GM19467 (cell line): ENCODE measurements around the gene MMP11.

ENCODE experiments used
- ATAC-seq: cut with Tn5 transposase; IDR thresholded peaks from one replicate; pipeline ENCODE4 v1.9.1; 2021; ENCODE audit warnings: mild to moderate bottlenecking, moderate library complexity; ENCODE audit not compliant: unreplicated experiment

The MMP11 gene

DNA sequence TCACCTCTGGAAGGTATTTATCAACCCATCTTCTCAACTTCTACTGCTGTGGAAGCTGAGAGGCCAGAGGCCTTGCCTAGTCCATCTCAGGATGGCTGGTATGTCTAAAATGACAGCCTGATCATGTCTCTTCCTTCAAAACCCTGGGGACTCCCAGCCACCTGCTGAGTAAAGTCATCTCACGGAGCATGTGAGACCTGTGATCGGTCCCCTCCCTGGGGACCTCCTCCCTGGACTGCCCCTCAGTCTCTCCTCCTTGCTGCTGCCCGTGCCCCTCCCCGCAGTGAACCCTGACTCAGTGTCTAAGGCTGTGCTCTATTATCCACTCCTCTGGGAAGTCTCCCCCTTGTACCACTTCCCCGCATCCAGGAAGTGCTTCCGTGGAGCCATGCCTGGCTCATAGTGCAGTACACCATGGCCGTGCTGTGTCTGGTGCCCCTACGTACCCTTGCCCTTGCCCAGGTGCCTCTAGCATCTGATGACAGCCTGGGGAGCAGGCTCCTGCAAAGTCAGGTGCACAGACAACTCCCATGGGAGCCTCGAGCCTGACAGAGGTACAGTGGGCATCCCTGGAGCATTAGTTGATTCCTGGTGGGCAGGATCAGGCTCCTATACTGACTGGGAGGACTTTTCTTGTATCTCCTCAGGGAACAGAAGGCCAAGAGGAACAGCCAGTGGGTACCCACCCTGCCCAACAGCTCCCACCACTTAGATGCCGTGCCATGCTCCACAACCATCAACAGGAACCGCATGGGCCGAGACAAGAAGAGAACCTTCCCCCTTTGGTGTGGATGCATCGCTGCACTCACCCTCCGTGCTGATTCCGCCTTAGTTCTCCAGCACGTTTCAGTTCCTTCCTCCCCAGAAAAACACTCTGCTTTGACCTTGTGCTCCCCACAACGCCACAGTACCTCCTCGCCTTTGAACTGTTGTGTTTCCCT lies 27.9 kb downstream of the MMP11 start:
- ATAC-seq = peak; percentile 50

DNA sequence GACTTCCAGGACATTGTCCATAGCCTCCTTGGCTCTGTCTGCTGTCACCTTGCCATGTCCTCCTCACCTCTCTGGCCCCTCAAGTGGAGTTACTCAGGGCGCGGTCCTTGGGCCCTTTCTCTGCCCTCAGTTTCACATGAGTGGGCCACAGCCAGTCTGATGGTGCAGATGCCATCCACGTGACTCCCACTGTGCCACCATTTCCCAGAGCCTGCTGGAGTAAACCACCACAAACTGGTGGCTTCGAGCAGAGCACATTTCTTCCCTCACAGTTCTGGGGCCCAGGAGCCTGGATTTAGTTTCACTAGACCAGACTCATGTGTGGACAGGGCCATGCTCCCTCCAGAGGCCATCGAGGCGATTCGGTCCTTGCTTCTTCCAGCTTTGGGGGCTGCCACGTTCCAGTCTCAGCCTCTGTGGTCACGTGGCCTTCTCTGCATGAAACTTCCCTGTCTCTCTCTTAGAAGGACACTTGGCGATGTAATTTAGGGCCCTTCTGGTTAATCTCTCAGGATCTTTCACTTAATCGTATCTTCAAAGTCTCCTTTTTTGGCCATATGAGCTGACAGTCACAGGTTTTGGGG lies 28.7 kb downstream of the MMP11 start:
- peak; percentile 8 for ATAC-seq

DNA sequence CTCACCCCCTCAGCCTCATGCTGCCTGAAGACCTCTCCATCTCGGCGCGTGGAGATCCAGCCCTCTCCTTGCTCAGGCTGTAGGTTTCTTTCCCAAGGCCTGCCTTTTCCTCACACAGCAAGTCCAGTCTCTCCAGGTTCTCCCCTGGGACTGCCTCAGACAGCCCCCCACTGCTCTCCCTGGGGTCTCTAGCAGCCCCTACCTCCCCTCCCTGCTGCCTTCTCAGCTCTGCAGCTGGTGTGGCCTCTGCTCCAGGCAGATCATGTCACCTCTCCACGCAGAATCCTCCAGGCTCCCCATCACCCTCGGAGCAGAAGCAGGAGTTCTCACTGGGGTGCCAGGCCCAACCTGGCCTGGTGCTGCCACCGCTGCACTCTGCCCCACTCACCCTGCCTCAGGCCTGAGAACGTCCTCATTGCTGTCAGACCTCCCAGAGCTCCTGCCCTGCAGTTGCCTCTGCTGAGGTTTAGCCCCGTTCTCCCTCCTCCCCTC lies 29.3 kb downstream of the MMP11 start:
- ATAC-seq = no peak

DNA sequence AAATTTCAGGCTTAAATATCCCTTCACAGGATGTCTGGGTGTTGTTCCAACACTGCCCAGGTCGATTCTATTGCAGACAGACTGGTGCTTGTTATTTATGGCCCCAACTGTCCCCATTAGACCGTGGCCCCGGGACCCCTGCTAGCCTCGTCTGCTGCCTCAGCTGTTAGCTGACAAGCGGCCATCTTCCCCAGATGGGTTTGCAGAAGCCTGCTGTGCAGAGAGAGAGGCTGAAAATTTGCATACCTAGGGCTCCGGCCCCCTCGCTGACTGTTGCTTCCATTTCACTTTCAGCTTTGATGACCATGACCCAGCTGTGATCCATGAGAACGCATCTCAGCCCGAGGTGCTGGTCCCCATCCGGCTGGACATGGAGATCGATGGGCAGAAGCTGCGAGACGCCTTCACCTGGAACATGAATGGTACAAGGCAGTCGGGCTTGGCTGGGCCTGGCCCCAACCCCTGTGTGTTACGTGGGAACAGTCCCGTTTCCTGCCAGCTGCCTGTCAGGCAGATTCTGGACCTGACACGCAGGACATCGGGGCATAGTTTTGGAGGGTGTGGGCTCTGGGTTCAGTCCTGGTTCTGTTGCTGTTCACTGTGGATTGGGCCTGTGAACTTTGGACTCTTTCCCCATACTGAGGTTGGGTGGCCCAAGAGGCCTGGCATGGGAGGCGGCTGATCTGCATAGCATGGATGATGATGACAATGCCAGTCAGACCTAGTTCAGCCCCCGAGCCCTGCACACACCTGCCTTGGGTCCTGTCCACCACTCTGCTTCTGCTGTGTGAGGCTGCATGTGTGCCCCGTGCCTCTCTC lies 30.6 kb downstream of the MMP11 start:
- ATAC-seq = no peak

DNA sequence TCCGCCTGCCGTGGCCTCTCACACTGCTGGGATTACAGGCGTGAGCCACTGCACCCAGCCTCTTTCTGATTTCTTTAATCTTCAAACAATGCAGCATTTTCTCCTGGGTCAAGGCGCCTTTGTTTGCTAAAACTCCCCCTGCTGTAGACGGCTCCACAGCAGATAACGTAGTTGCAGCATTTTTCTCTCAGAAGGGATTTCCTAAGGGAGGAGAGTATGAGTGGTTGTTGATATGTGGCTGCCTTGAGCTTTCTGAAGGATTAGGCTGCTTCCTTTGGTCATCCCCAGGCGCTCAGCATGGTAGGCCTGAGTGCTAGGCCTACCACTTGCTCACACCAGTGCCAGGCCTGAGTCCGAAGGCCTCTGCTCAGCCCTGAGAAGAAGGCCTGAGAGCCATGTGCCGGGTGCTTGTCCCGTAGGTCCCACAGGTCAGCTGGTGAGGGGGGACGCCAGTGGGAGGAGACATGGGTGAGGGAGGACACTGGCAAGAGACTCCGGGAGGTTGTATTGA lies 32.2 kb downstream of the MMP11 start:
- ATAC-seq = no peak

DNA sequence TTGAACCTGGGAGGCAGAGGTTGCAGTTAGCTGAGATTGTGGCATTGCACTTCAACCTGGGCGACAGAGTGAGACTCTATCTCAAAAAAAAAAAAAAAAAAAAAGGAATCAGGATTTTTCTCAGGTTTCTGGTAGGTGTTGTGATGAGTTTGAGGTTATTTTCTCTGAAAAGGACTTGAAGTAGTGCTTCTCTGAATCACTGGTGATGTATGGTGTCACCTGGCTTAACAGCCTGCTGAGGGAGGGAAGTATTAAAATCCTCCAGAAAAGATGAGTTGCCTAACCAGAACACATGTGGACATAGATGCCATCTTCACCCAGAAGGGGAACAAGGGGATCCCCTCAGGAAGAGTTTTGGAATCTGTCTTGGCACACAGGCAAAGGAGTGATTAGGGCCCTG lies 34.2 kb downstream of the MMP11 start:
- ATAC-seq = no peak

DNA sequence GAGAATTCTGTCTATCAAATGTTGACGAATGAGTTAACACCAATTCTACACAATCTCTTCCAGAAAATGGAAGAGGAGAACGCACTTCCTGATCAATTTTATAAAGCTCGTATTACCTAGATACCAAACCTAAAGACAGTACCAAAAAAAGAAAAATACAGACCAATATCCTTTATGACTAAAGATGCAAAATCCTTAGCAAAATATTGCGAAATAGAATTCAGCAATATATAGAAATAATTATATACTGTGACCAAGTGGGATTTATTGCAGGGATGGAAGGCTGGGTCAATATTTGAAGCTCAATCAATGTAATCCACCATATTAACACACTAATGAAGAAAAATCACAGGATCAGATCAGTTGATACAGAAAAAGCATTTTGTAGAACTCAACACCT lies 39.7 kb downstream of the MMP11 start:
- ATAC-seq = no peak

DNA sequence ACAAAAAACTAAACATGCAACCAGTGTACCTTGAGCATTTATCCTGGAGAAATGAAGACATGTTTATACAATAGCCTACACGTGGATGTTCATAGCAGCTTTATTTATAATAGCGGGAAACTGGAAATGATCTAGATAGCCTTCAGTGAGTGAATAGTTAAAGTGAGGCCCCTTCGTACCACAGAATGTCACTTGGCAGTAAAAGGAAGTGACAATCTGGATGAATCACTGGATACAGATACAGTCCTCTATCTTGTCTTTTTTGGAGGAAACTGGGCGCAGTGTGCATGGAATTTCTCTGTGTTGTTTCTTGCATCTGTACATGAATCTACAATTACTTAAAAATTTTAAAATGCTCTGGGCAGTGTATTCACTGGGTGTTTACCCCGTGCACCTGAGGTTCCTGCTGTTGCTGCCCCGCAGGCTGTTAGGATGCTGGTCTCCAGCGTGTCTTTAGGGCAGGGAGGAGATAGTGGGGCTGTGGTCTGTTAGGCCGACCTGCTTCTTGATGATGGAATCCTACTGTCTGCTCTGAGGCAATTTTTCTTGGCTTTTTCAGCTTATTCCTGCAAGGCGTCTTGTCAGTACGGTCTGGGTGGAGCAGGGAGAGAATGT lies 43.0 kb downstream of the MMP11 start:
- ATAC-seq = no peak

DNA sequence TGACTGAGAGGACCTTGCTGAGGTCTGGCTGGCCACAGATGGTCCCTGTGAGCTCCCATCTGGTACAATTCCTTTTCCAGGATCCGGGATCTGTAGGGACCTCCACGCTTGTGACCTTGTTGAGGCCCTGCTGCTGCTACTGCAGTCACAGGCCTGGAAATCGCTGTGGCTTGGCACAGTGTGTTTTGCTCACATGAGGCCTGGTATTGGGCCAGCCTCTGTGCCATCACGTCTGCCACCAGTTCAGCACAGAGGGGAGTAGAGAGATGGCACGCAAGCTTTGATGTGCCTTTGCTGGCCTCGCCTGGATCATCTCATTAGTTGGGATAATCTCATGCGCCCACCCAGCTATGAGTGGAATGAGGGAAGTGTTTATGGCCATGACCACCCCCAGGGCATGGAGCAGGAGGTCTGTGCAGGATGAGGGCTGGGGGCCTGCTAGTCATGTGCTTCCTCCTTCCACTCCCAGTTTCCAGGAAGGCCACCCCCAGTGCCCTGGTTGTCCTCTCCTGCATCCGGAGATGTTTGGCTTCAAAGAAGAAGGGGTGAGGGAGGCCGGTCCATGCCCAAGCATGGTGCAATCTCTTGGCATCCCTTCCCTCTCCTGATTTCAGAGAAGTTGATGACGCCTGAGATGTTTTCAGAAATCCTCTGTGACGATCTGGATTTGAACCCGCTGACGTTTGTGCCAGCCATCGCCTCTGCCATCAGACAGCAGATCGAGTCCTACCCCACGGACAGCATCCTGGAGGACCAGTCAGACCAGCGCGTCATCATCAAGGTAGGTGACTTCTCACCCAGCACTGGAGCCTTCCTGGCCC lies 43.7 kb downstream of the MMP11 start:
- no peak for ATAC-seq

DNA sequence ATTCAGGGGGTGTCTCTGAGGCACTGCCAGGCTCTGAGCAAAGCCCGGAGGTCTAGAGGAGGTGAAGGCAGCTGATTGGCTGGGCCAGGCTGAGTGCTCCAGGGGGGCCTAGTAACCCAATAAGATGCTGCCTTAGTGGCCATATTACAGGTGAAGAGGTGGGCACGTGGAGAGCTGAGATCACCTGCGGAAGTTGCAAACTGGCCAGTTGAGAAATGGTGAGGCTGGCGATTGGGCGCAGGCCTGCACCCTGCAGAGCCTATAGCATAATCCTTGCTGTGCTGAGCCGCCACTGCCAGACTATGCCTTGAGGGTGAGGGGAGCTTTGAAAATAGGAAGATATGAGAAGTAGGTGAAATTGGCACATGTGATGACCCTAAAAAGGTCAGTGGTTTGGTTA lies 44.5 kb downstream of the MMP11 start:
- no peak for ATAC-seq

DNA sequence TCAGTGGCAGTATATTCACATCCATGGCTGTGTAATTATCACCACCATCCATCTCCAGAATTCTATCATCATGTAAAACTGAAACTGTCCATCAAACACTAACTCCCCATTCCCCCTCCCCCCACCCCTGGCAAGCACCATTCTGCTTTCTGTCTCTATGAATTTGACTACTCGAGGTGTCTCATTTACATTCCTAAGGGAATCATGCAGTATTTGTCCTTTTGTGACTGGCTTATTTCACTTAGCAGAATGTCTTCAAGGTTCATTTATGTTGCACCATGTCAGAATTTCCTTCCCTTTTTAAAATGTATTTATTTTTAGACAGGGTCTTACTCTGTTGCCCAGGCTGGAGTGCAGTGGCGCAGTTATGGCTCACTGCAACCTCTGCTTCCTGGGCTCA lies 45.9 kb downstream of the MMP11 start:
- ATAC-seq = no peak

DNA sequence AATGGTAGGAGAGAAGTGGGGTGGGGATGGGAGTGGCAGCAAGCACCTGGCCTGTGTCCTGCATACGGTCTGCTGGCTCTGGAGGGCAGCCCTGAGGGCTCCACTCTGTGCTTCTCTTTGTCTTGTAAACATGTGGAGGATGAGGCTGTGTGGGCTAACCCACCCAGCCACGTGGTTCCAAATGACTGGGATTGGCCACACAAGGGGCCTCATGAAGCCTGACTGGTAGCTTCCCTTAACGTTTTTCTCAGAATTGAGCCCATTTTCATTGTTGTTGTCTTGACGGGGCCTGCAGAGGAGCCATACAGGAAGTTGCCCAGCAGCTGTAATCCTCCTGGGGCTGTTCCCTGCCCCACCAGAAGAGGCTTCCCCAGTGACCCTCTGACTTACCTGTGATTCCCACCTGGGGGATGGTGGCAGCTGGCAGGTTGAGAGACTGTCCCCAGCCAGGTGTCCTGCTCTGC lies 48.1 kb downstream of the MMP11 start:
- no peak for ATAC-seq

DNA sequence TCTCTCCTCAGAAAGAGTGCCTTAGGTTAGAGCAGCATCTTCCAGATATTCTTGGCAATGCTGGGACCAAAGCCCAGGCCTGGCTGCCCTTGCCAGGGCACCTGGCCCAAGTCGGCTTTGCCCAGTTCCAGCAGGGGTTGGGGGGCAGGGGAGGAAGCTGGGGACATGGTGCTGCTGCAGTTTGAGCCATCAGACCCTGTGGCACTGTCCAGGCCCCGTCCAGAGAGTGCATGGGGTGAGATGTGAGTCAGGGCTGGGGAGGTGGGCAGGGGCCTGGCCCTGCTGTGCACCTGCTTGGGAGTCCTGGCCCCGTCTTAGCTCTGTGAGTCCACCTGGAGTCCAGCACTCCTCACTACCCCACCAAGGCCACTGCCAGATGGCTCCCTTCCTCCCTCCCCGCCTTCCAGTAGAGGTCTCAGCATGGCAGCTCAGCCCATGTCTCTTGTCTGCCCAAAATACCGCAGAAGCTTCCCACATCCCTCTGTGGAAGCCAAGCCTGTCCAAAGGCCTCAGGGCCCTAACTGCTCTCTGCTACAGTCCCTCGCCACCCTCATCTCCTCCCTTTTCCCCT lies 49.5 kb downstream of the MMP11 start:
- ATAC-seq = no peak

DNA sequence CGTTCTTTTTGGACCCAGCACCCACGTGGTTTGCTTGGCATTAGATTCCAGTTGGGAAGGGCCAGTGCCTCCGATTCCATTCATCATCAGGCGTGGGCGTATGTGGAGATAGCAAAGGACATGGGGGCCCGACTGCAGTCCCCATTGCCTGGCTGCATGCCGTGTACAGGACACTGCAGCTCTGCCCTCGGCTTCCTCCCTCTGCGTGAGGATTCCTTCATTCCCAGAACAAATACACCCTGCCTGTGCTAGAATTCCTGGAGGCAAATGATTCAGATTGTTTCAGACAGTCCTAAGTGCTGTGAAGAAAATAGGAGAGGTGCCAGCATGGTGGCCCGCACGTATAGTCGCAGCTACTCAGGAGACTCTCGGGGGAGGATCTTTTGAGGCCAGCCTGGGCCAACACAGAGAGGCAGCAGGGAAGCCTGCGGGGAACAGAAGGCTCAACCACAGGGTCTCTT lies 50.7 kb downstream of the MMP11 start:
- ATAC-seq = no peak

DNA sequence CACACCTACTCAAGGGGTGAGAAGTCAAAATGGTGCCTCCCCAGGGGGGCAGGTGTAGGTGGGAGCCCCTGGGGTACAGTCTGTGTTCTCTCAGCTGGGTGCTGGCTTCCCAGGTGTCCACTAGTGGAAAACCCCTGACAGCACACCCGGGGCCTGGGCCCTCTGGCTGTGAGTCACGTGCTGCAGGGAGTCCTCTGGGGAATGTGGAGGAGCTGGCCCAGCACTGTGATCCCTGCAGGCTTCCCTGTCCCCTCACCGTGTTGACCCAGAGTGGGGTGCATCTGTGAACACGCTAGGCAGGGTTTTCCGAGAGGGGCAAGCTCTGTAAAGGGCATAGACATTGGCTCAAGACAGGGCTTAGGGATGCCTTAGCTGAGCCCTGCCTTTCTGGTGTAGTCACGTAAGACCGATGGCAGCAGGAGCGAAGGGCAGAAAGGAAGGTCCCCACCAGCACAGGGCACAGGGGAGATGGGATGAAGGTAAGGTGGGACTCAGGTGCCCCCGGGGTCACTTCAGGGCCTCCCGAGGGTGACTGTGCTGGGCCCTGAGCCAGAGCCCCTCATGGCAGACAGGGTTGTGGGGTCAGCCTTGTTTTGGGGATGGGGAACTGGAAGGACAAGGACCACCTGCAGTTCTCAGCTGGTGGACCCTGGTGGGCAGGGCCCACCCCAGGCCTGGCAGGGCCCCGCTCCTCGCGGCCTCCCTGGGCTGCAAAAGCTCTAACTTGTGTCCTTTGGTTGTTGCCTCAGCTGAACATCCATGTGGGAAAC lies 52.0 kb downstream of the MMP11 start:
- no peak for ATAC-seq

DNA sequence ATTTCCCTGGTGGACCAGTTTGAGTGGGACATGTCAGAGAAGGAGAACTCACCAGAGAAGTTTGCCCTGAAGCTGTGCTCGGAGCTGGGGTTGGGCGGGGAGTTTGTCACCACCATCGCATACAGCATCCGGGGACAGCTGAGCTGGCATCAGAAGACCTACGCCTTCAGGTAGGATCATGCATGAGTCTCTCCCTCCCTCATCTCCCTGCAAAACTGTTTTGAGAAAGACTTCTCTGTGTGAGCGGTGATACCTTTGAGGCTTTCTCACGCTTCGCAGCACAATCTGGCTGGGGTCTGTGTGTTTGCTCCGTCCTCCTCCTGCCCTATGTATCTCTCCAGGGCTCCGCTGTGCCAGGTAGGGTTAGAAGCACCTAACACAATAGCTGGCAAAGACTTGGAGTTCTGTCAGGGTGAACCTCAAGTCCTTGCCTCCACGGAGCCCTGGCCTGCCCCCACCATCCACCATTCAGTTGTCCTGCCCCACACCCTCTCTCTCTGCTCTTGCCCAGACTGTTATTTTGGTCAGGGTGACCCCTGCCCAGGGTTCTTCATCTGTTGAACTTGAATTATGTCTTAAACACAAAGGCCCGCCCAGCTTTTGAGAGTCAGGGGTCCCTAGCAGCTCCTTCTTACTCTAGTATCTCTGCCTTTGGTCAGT lies 52.7 kb downstream of the MMP11 start:
- no peak for ATAC-seq

DNA sequence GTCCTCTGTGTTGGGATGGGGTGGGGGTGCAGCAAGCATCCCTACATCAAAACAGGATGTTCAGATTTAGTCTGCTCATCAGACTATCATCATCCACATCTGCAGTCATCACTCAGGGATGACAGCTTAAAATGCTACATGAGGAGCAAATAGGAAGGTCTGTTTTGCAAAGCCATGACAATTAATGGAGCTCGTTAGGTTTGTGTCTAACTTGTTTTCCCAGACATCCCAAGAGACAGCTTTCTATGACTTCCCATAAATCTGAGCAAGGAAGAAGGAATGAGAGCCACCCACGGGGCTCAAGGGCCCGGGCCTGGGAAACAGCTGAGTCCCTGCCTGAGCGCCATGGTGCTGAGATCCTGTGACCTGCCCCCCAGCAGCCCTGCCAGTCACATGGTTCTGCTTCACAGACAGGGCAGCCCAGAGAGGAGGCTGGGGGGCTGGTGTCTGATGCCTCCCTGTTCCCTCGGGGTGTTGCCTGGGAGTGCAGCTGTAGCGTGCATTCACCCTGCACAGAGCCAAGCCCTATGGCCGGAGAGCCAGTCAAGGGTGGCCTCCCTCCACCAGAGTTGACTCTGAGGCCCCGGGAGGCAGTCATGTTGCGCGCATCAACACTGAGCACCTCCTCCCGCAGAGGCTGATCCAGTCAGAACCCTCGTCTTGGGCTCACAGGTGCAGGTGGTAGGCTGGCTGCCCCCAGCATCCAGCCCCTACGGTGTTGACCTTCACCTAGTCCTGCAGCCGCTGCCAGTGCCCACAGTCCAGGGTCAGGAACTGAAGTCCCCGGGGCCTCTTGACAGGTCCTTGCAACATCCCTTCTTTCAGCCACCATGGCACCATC lies 54.1 kb downstream of the MMP11 start:
- ATAC-seq = no peak
